Osteocyte (in vitro differentiated cells): ENCODE measurements around the gene VSTM2L. TPM values are rescaled to one million over a fixed set of nuclear protein-coding genes. Genes with fewer than 3 reads are reported as not detected.

Experiments
- DNase-seq: peaks from one replicate; pipeline ENCODE4 v3.0.0; 2021; ENCODE audit warnings: mixed read lengths; ENCODE audit not compliant: unreplicated experiment; ENCODE audit errors: extremely low spot score
- H3K27ac Mint-ChIP-seq: one replicate; pipeline ENCODE4 v1.8.0; 2021; ENCODE audit warnings: mild to moderate bottlenecking, mixed read lengths; ENCODE audit not compliant: unreplicated experiment
- H3K27me3 Mint-ChIP-seq: one replicate; pipeline ENCODE4 v1.8.0; 2021; ENCODE audit warnings: mixed read lengths; ENCODE audit not compliant: unreplicated experiment
- H3K36me3 Mint-ChIP-seq: one replicate; pipeline ENCODE4 v1.8.0; 2021; ENCODE audit warnings: mixed read lengths; ENCODE audit not compliant: unreplicated experiment
- H3K4me1 Mint-ChIP-seq: one replicate; pipeline ENCODE4 v1.8.0; 2021; ENCODE audit warnings: mixed read lengths; ENCODE audit not compliant: unreplicated experiment
- H3K4me3 Mint-ChIP-seq: one replicate; pipeline ENCODE4 v1.8.0; 2021; ENCODE audit warnings: mild to moderate bottlenecking, moderate library complexity, mixed read lengths; ENCODE audit not compliant: unreplicated experiment
- H3K9me3 Mint-ChIP-seq: one replicate; pipeline ENCODE4 v1.8.0; 2021; ENCODE audit warnings: mixed read lengths; ENCODE audit not compliant: unreplicated experiment
- CTCF ChIP-seq: fragments of 200-600 bp; sonication (generic); IDR thresholded peaks from 2 replicates; pipeline ENCODE4 v1.5.0; 2021; ENCODE audit warnings: antibody characterized with exemption, mild to moderate bottlenecking, moderate library complexity
- total RNA-seq: library from RNA; stranded (reverse); gene quantifications from 2 replicates; pipeline ENCODE4 v1.2.1, GENCODE V29; 2021

VSTM2L gene
- total RNA-seq, 1 donor from 2014 or later, result 14.7 TPM

DNA sequence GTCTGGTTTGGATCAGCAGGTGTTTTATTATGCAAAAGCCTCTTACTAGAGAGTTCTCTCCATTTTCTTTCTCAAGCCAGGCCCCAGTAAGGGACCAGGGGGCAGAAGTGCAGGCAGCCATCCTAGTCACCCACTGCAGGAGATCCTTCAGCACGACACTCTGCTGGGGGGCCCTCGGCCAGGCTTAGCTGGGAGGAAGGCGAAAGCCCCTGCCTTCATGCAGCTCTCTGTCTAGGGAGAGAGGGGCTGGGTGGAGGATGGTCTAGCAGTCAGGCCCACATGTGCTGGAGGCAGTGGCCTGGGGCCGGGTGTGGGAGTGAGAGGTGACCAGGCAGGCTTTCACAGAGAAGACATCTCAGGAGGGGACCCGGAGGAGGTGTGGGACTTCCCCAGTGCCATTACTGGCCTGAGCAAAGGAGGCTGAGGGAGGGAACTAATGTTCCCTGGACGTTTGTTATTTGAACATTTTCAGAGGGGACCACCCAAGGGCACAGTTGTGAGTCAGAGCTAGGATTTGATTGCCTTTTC is 33.5 kb upstream of the VSTM2L start:
- Mint-ChIP-seq H3K4me1 (peaks cover 14% of the 10 kb centered on the region), H3K4me3 (no peak overlapping the region), H3K27me3 (no peaks in the 10 kb centered on the region), H3K36me3 (peaks cover 21% of the 10 kb centered on the region), H3K9me3 (no peaks in the 10 kb centered on the region), H3K27ac (no peak overlapping the region)
- DNase-seq, result no peak
- TF ChIP-seq CTCF, result no peak

DNA sequence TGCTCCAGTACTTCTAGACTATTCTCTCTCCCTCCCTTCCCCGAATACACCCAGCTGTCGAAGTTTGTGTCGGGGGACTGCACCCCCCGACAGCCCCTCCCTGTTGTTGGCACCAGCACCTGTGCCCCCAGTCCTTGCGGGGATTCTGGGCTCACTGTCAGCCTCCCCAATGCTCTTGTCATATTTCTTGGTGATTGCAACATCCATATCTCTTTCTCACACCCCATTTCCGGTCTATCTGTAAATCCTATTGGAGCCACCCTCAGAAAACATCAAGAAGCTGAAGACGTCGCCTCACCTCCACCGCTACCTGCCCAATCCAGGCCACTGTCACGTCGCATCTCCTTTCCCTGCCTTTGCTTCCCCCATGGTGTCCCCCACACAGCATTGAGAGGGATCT is 32.6 kb upstream of the VSTM2L start:
- H3K4me1 Mint-ChIP-seq, result peaks cover 14% of the 10 kb centered on the region
- no peak for DNase-seq
- no peak overlapping the region for H3K4me3 Mint-ChIP-seq
- peaks cover 19% of the 10 kb centered on the region for H3K36me3 Mint-ChIP-seq
- no peak for TF ChIP-seq CTCF
- H3K9me3 Mint-ChIP-seq, result no peaks in the 10 kb centered on the region
- no peaks in the 10 kb centered on the region for H3K27me3 Mint-ChIP-seq
- no peak overlapping the region for H3K27ac Mint-ChIP-seq

DNA sequence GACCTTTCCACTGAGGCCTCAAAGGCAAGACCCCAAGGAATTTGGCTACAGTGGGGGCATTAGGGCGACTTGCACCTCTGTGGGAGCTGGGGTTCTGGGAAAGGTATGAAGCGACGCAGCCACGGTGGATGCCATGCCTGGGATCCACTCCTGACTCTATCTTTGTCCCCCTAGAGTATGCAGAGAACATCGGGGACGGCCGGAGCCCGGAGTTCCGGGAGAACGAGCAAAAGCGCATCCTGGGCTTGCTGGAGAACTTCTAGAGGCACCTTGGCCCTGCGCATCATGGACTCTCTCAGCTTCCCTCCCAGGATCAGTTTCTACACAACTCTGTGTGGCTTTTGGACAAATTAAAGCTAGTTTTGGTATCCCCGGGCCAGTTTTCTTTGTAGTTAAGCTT is 31.2 kb upstream of the VSTM2L start:
- Mint-ChIP-seq H3K27ac (no peak overlapping the region), H3K4me3 (no peak overlapping the region), H3K36me3 (peaks cover 19% of the 10 kb centered on the region), H3K4me1 (peaks cover 14% of the 10 kb centered on the region), H3K9me3 (no peaks in the 10 kb centered on the region), H3K27me3 (no peaks in the 10 kb centered on the region)
- TF ChIP-seq CTCF, result no peak
- no peak for DNase-seq

GRCh38 chr20:37872161-37872560 is 30.8 kb upstream of the VSTM2L start:
- H3K4me1 Mint-ChIP-seq, result peaks cover 14% of the 10 kb centered on the region
- no peak overlapping the region for H3K27ac Mint-ChIP-seq
- no peaks in the 10 kb centered on the region for H3K27me3 Mint-ChIP-seq
- no peaks in the 10 kb centered on the region for H3K9me3 Mint-ChIP-seq
- no peak for TF ChIP-seq CTCF
- no peak for DNase-seq
- peaks cover 19% of the 10 kb centered on the region for H3K36me3 Mint-ChIP-seq
- H3K4me3 Mint-ChIP-seq, result no peak overlapping the region

DNA sequence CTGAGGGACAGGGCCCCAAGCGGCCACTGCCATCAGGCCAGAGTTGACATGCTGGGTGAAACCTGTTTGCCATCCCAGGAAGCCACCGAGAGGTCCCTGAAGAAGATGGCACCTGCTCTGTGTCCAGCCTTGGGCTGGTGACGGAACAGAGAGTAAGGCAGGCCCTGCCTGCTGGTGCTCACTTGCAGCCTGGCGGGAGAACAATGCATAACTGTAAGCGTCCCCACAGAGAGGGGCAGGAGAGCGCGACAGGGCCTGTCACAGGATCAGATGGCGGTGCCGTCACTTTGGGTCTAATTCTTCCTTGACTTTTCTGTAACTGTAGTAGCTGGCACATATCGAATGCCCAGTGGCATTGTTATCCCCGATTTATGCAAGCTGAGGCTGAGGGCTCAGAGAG is 29.0 kb upstream of the VSTM2L start:
- Mint-ChIP-seq H3K36me3 (peaks cover 19% of the 10 kb centered on the region), H3K4me1 (peaks cover 13% of the 10 kb centered on the region), H3K4me3 (no peak overlapping the region), H3K27me3 (no peaks in the 10 kb centered on the region), H3K9me3 (no peaks in the 10 kb centered on the region), H3K27ac (no peak overlapping the region)
- TF ChIP-seq CTCF, result no peak
- DNase-seq, result no peak
